T-helper 1 cell (primary cell): Measurements from ENCODE around the gene MYO1D.
"Not testable (repeated sequence)": the region's sequence is repeated elsewhere in the genome, so short reads cannot be mapped to it uniquely, and the experiment has no call there.

Experiments used
- DNase-seq, 5 donors: peaks; one replicate each; pipeline ENCODE4 v3.0.0-alpha.2; 2012 to 2020

Gene MYO1D

DNA sequence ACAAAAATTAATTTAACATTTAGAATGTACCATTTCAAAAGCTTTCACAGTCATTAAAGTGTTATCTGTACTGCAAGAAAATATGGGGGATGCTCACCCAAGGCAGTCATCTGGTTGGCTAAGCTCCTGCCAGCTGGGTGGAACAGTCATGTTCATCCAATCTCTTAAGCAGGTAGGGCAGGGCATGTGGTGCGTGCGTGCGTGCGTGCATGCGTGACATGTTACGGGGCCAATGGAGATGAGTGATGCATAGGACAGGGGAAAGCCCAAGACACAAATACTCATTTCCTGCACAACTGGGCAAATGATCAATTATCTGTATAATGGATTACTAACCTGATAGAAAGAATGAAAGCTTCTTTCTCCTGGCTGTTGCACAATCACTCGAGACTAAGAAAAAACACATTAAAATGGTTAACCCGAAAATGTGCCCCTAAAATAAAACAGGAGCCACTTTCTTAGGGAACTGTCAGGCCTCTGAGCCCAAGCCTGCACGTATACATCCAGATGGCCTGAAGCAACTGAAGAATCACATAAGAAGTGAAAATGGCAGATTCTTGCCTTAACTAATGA is 104.4 kb downstream of the MYO1D start:
- DNase-seq = no peak

DNA sequence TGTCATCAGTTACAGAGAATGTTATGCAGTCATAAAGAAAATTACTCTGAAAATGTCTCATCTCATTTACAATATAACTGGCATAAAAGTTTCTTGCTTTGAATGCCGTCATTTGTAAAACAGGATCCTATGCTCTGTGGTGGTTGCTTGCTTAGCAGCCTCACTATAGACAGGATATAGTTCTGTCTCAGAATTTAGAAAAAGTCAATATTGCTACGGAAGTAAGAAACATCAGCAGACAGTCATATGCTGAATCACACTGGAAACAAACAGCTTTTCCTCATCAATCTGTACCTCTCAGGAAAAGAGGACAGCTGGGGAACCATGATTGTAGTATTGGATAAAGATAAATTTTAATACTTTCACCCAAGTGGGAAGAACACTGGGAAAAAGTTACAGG is 105.5 kb downstream of the MYO1D start:
- DNase-seq = no peak

- no peak for DNase-seq
Observed at GRCh38 chr17:32769846-32770245, 107.1 kb downstream of the MYO1D start.

GRCh38 chr17:32763855-32764439 is 113.0 kb downstream of the MYO1D start:
- DNase-seq = no peak

DNA sequence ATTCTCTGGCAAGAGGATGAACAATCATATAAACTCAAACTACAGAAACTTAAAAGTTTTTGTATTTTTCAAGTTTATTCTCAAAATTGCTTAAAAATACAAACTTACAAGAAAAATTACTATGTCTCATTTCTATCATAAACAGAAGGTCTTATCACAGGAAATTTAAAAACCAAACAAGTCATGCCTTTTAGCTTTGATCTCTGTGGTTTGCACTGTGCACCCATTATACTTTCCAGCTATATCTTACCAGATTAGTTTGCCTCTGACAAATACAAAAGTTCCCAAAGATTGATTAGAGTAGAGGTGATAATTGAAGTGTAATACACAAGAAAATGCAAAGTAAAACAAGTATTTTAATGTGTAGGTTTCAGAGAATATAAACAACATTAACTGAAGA is 117.4 kb downstream of the MYO1D start:
- no peak for DNase-seq

GRCh38 chr17:32757963-32758362 is 119.0 kb downstream of the MYO1D start:
- no peak for DNase-seq

- DNase-seq = no peak
Observed at GRCh38 chr17:32756696-32757095, 120.2 kb downstream of the MYO1D start.

DNA sequence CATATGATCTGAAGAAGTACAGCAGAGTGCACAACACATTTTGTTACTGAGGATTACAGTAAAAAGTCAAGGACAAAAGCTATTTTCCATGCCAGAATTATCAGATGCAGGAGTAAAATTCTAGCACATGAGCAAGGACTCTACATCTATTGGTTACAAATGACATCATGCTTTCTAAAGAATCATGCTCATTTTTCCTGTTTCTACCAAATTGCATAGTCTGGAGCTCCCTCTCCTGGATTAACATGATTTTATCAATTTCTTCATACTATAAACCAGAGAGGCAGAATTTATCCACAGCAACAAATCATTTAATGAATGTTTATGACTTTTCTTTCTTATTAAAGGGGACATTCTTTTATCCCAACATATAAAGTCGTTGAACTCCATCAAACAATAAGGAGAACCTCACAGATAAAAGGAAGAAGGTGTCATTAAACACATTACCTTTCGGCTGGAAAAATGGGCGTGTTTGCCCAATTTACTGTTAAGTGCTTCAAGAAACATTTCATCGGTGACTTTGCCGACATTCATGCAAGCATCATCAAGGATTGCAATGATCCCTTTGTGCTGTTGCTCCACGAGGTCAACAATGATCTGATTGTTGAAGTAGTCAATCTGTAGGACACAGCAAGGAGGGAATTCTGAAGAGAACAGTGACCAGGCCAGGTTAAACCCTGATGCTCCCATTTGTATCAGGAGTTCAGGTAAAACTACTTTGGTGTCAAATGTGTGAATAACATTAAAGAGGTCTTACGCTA is 121.7 kb downstream of the MYO1D start:
- peak in 1 of 5 donors; percentile 22 for DNase-seq

- no peak for DNase-seq
Observed at GRCh38 chr17:32752934-32753333, 124.0 kb downstream of the MYO1D start.

GRCh38 chr17:32747856-32748255 is 129.1 kb downstream of the MYO1D start:
- DNase-seq = no peak

- no peak for DNase-seq
Observed at GRCh38 chr17:32746698-32747097, 130.2 kb downstream of the MYO1D start.

DNA sequence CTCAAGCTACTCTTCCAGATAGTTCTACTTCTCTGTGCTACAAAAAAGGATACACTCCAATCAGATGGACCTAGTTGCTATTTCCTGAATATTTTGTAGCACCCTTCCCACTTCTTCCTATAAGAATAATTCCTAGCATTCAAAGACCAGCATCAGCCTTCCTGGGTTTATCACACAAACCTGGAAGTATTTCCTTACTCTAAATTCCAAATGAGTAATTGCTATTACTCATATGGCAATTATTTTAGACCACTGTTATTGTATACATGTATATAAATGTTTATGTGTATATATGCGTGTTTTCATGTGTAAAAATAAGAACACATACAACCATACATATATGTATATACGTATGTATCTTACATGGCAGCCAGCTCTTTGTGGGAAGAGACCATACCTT is 130.6 kb downstream of the MYO1D start:
- DNase-seq = no peak

DNA sequence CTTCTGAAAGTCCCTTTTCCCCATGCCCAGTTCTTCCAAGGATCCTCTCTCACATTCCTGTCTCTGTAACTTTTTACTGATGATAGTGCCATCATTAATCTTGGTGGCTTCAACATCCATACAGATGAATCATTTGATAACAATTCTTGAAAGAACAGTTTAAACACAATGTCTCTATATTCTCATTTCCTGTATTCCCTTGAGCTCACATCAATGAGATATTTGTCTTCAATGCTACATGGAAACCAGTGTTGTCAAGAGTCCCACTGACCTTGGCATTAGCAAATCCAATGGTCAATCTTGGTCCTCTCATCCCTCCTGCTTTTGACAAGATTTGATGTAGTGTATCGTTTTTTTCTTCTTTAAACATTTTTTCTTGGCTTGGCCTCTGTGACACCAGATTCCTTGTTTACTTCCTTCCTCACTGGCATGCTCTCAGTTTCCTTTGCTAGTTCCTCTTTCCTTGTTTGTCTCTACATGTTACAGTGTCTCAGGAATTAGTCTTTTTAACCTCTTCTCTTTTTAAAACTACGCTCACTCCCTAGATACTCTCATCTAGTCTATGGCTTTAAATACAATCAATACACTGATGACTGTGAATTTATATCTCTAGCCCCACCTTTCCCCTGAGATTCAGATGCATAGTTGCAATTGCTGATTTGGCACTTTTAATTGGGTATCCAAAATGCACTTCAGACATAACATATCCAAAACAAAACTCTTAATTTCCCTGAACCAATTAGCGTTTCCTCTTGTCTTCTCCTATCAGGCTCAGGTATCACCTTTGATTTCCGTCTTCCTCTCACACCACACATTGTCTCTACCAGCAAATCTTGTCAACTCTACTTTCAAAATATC is 134.0 kb downstream of the MYO1D start:
- DNase-seq = no peak

DNA sequence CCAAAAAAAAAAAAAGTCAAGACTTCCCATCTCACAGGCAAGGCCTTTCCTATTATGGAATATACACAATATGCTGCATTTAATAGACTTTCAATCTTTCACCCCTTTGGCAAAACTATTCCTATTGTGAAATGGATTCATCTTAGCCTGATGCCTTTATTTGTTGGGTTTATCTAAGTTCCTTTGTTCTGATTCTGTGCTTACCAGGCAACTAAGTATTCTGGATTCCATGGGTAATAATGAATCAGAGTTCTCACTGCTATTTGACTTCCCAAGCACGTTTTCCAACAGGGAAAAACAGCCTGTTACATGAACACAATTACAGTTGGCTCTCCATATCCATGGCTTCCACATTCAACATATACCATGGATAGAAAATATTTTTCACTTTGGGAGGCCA is 135.5 kb downstream of the MYO1D start:
- DNase-seq = no peak

DNA sequence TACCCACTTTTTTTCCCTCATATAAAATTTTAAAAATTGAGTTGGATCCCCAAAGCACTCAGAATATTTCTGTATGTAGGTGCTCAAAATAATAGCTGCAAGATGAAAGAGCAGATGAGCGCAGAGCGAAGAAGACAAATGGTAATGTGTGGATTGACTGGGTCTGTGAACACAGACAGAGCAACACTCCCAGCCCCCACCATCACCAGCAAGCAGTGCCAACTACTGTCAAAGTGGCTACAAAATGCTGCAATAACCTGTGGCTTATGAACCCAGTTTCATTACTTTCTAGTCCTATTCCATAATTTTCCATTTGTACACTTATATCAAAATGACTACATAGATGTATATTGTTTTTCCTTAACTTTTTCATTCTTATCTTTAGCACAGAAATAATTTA is 137.2 kb downstream of the MYO1D start:
- no peak for DNase-seq

GRCh38 chr17:32739151-32739550 is 137.8 kb downstream of the MYO1D start:
- not testable (repeated sequence) for DNase-seq

DNA sequence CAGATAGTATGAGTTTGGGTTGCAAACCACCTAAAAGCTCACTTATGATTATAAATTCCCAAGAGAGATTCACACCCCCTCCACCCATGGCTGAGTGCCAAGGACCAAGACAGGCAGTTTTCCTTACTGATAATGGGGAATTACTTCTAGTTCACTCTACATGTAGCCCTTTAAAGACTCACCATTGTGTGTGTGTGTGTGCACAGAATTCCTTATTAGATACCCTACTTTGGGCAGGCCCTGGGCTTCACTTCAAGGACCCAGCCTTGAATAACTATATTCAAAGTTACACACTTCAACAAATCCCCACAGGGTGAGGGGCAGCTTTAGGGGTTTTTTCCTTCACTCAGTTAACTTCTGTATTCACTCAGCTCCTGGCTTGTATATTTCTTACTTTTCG is 143.5 kb downstream of the MYO1D start:
- no peak for DNase-seq

GRCh38 chr17:32732900-32733299 is 144.0 kb downstream of the MYO1D start:
- DNase-seq = no peak

DNA sequence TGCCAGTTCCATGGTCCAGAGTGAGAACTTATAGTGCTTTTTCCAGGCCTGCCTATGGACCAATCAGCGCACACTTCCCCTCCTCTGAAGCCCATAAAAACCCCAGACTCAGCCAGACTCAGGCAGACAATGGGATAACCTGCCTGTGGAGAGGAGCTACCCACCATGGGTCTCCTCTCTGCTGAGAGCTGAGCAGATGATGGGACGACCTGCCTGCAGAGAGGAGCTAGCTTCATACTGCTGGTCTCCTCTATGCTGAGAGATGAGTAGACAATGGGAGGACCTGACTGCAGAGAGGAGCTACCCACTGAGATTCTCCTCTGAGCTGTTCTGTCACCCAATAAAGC is 144.7 kb downstream of the MYO1D start:
- DNase-seq = no peak

DNA sequence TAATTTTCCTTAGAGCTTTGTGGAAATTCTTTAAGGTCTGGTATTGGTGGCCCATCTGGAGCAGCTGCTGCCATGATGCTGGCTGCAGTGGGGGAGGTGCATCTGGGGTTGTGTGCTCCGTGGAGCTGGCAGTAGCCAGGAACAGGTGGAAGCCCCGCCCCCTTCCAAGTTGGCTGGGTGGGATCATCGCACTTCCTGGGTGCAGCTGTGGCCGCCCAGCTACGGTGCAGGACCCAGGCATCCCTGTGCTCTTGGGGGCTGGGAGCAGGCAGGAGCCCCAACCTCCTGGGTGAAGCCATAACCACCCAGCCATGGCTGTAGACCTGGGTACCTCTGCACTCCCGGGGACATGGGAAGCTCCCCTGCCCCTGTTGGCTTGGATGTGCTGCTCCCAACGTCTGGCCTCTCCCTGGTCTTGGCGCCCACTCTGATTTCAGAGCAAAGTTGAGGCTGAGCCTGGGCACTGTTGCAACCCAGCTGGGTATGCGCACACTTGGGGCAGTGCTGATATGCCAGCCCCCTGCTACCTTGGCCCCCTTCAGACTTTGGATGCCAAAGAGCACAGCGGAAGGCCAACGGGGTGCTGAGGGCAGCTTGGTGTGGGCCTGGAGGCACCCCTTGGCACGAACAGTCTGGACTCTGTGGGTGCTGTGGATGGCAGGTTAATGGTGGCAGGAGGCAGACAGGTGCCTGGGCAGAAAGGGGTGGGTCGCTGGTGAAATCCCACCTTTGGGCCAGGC is 145.2 kb downstream of the MYO1D start:
- DNase-seq = no peak

DNA sequence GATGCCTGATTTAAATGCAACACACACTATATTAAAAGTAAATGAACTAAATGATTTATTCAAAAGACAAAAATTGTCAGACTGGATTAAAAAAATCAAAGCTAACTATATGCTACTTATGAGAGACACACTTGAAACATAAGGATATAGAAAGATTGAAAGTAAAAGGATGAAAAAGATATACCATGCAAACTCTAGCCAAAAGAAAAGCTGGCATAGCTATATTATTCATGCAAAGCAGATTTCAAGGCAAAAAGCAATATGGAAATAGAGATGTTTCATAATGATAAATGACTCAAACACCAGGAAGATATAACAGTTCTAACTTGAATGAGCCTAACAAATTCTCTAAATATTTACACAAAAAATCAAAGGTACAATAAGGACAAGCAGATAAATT is 149.2 kb downstream of the MYO1D start:
- DNase-seq = no peak

GRCh38 chr17:32725697-32726096 is 151.2 kb downstream of the MYO1D start:
- DNase-seq = no peak
